GM21423 (cell line): ENCODE results near the gene OGFOD3.
"Not testable (repeated sequence)": the region's sequence is repeated elsewhere in the genome, so short reads cannot be mapped to it uniquely, and the experiment has no call there.

Source experiments
- ATAC-seq: cut with Tn5 transposase; IDR thresholded peaks from one replicate; pipeline ENCODE4 v1.9.1; 2021; ENCODE audit warnings: mild to moderate bottlenecking, moderate library complexity; ENCODE audit not compliant: unreplicated experiment

OGFOD3 gene

DNA sequence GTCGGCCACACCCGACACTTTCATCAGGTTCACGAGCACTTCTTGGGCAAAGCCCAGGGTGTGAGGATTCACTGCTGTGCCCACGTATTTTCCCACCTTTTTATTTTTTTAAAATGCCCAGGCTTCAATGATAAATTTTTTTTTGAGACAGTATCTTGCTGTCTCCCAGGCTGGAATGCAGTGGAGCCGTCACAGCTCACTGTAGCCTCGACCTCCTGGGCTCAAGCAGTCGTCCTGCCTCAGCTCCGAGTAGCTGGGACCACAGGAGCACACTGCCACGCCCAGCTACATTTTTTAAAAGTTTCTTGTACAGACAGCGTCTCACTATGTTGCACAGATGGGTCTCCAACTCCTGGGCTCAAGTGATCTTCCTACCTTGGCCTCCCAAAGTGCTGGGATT lies 29.0 kb downstream of the OGFOD3 start:
- ATAC-seq: no peak

DNA sequence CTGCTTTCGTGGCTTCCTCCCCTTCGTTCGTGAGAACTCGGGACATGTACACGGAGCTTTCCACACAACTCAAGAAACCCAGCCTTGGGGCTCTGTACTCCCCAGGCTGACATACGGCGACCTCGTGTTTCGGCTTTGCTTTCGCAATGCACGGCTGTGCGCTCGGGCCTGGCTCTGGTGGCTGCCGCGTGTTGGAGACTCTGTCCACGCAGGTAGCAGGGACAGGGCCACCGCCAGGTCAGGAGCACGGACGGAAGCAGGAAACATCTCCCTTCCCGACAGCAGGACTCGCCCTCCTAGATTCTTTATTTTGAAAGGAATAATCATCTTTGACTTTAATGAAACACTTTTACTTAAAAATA lies 29.5 kb downstream of the OGFOD3 start:
- no peak for ATAC-seq

DNA sequence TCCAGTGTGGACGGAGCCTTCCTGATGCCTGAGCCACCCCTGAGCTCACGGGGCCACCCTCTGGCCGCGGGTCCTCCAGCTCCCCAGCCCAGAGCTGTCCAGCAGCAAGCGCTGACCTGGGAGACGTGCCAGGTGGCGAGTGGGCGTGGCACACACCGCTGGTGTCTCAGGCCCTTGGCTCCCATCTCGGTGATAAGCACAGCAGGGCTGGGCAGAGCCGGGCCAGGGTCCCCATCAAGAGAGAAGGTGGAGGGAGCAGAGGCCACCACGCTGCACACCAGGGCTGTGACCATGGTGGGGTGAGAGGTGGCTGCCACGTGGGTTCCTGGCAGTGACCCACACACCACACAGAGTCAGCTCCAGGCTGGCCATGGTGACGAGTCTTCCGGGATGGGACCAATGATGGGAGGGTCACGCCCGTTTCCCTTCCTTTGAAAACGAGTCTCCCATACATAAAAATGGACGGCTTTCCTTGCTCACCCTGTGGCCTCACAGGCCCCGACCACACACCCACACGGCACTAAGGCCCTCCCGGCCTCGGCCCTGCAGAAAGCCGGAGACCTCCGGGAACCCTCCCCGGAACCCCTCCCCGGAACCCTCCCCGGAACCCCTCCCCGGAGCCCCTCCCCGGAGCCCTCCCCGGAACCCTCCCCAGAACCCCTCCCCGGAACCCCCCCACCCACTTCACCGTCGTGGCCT lies 30.0 kb downstream of the OGFOD3 start:
- ATAC-seq: no peak

GRCh38 chr17:82387705-82388106 lies 30.7 kb downstream of the OGFOD3 start:
- no peak for ATAC-seq

DNA sequence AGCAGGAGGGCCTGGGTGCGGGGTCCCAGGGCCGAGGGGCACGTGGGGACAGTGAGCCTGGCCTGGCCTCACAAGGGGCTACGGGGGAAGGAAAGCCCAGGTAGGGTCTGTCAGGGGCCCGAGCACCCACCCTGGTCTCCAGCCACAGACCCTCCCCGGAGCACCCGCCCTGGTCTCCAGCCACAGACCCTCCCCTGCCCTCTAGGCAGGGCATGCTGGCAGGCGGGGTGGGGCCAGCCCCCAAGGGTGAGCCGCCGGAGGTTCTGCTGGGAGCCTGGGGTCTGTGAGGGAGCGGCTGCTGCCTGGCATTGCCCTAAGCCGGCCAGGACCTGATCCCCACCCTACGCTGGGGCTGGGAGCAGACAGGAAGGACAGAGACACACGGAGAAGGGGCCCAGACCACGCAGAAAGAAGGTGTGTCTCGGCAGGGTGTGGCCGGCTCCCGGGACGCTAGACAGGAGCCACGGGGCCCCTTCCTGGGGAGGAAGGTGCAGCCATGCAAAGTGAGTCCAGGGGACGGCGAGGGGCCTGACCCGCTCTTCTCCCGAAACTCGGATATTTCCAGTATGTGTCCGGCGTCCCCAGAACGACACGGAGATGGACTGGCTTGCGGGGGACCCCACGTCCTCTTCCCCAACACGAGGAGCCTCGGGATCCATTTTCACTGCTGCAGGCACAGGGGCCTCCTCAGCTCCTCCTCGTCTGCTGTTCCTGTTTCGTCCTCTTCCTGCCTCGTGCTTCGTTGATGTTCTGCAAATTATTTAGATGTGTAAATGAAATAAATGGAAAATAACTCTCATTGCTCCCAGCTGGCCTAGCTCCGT lies 31.3 kb downstream of the OGFOD3 start:
- ATAC-seq: no peak

DNA sequence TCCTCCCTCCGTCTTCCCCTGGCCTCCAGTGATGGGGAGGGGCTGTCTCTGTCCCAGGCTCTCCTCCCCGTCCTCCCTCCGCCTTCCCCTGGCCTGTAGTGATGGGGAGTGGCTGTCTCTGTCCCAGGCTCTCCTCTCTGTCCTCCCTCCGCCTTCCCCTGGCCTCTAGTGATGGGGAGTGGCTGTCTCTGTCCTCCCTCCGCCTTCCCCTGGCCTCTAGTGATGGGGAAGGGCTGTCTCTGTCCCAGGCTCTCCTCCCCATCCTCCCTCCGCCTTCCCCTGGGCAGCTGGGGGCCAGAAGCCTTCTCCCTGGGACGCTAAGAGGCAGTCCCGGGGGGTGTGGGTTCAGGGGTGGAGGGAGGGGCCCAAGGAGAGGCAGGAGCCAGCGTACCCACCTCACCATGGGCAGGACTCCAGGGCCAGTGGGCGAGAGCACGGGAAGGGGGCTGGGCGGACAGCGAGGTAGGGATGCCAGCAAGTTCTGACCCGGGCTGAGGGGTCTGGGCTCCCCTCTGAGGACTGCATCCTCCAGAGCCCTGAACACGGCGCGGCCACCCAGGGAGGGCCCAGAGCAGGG lies 32.0 kb downstream of the OGFOD3 start:
- ATAC-seq: no peak

DNA sequence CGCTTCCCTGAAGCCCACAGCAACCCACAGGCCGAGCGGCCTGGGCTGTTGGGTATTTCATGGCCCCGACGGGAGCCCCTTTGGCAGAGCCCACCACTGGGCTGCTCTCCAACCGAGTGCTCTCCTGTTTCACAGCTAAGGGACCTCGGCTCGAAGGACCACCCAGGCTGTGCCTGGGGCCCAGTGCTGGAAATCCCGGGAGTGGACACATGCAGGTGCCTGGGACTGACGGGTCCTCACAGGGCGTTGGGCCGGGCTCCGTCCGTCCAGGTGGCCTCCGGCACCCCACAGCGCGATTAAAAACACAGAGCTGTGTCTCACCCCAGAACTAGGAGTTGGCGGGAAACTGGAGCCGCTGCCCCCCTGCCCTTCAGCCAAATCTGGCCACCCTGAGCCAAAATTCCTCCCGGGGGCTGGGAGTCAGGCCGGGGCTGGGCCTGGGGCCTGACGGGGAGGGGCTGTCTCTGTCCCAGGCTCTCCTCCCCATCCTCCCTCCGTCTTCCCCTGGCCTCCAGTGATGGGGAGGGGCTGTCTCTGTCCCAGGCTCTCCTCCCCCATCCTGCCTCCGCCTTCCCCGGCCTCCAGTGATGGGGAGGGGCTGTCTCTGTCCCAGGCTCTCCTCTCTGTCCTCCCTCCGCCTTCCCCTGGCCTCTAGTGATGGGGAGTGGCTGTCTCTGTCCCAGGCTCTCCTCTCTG lies 32.7 kb downstream of the OGFOD3 start:
- no peak for ATAC-seq

GRCh38 chr17:82384730-82385481 lies 33.5 kb downstream of the OGFOD3 start:
- ATAC-seq: no peak

DNA sequence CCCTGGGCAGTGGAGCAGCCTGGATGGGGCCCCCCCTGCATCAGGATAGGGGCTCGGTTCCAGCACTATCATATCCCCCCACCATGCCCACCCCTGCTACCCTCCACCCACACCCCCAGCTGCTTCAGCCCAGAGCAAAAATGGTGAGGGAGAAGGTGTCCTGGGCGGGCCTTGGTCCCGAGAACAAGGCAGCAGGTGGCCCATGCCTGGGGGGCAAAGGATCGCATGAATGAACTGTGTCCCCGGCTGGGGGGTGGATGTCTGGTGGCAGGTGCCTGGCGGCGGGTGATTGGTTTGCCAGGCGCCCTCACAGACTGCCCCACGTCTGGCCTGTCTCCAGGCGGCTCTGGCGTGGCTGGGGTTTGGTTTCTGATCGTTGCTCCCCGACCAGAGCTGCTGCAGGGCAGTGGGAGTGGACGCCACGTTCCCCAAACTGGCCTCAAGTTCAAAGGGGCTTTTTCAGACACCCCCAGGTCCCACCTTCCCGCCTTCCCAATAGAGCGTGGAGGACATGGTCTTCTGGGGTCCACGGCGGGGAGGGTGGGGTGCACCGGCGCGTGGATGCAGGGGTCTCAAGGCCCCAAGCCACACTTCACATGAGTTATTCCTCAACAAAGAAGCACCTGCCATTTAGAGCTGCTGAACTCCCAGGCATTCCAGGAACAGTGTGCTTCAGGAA lies 34.2 kb downstream of the OGFOD3 start:
- no peak for ATAC-seq

DNA sequence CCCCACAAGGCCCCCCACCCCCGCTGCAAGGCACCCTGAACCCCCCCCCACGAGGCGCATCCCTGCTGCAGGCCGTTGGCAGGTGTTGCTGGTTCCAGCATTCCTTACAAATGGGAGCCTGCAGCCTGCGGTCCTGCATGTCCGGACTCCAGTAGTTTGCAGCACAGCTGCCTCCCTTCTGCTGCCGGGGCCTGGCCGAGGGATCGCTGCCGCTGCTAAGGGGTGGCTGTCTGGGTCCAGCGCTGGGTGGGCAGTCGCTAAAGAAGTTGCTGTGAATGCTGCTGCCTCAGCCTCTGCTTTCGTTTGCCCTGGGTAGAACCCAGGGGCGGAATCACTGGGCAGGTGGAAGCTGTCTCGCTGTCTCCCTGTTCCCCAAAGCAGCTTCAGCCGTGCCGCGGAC lies 35.0 kb downstream of the OGFOD3 start:
- no peak for ATAC-seq

GRCh38 chr17:82382933-82383255 lies 35.5 kb downstream of the OGFOD3 start:
- no peak for ATAC-seq

- ATAC-seq: not testable (repeated sequence)
Measured at GRCh38 chr17:82382220-82382932, 36.0 kb downstream of the OGFOD3 start.

- not testable (repeated sequence) for ATAC-seq
Measured at GRCh38 chr17:82381703-82382009, 36.7 kb downstream of the OGFOD3 start.

DNA sequence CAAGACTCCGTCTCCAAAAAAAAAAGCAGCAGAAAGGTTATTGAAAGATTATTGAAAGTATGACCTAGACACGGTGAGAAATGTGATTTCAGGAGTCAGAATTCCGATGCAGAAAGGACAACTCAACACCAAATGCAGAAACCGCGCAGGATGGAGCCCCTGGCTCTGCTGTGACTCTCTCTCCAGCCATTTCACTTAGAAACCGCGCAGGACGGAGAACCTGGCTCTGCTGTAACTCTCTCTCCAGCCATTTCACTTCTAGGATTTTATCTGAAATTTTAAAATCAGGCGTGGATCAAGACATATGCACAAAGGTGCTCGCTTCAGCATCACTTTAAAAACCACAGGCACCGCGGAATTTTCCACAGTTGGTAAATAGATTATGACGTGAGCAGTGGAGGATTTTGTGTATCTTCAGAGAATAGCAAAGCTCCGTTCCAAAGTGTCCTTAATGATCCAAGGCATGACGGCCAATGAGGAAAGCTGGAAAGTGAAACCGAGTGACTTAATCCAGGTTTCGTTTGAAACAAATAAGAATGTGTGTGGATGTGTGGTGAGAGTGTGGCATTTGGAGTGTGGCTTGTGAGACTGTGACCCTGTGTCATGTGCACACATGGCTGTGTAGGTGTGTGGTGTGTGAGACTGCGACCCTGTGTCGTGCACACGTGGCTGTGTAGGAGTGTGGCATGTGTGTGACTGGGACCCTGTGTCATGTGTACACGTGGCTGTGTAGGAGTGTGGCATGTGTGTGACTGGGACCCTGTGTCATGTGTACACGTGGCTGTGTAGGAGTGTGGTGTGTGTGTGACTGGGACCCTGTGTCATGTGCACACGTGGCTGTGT lies 37.3 kb downstream of the OGFOD3 start:
- ATAC-seq: no peak

DNA sequence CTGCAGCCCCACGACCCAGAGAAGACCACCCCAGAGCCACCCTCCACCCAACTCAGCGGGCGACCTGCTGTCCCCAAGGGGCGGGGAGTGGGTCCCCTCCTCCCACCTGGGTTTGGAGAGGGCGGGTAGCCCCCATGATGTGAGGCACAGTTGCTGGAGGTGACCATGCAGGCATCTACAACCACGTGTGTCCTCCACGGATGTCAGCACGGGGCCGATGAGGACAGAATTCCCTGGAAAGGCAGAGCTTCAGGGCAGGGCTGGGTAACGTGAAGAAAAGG lies 39.7 kb downstream of the OGFOD3 start:
- ATAC-seq: no peak

GRCh38 chr17:82377924-82378740 lies 40.3 kb downstream of the OGFOD3 start:
- ATAC-seq: no peak

DNA sequence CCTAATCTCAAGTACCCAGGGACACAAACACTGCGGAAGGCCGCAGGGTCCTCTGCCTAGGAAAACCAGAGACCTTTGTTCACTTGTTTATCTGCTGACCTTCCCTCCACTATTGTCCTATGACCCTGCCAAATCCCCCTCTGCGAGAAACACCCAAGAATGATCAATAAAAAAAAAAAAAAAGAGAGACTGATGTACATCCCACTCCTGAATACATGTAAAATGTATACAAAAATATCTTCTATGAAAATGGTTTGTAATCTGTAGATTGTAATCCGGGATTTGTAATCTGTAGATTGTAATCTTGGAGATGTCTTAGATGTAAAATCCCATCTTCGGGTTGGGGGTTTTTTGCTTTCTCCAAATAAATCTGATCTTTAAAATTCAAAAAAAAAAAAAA lies 41.1 kb downstream of the OGFOD3 start:
- not testable (repeated sequence) for ATAC-seq

- ATAC-seq: no peak
Measured at GRCh38 chr17:82376042-82376730, 42.2 kb downstream of the OGFOD3 start.
